GM19238 (cell line): ENCODE results near the gene TFG.

Experiments used
- DNase-seq: peaks from one replicate; pipeline ENCODE4 v3.0.0; 2011; ENCODE audit warnings: low spot score; ENCODE audit not compliant: insufficient read length

The TFG gene

DNA sequence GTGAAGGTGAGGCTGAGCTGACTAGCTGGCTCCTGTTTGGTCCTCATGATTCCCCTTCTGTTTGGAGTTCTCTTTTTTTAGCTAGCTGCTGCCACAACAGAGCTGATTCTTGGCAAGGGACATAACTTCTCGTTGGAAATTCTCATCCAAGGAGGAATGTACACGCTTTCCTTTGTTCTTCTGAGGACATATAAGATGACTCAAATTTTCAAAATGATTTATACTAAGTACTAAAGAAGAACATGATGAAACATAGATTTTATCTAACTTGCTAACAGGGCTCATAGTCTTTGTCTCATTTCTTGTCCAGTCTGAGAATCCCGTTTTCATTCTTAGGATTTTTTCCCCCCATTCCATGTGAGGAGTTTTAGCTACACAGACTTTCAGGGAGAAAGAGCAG lies 2.9 kb upstream of the TFG start:
- DNase-seq, result no peak

- no peak for DNase-seq
Measured at GRCh38 chr3:100708644-100708988, 678 bp upstream of the TFG start.

- DNase-seq, result peak; percentile 4
Measured at GRCh38 chr3:100709842-100710260, 557 bp downstream of the TFG start.

DNA sequence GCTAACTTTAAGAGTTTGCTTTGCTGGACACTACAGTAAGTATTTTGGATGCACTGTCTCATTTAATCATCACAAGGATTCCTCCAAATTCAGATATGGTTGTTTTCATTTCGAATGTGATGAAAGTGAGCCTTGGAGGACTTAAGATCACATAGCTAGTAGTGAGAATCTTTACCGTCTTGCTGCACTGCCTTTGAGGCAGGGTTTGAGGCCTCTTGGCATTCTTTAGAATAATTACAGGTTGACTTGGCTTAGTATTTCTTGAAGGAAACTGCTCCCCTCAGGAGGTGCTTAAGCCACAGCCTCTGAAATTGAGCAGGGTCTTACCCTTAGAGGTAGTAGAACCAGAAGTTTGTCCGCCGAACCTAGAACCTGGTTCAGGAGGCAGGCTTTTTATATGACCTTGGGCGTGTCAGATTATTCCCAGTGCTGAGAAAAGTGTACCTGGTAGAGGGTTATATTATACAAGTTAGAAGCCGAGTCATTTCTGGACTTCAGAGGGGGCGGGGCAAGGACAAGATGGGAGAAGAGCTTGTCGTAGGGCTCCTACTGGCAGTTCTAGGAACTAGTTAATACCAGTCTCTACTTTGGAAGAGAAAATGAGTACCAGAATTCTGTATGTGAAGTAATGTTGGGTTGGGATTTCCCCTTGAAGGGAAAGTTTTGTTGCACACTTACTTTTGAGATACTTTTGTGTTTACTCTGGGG lies 1.1 kb downstream of the TFG start:
- peak; percentile 45 for DNase-seq

DNA sequence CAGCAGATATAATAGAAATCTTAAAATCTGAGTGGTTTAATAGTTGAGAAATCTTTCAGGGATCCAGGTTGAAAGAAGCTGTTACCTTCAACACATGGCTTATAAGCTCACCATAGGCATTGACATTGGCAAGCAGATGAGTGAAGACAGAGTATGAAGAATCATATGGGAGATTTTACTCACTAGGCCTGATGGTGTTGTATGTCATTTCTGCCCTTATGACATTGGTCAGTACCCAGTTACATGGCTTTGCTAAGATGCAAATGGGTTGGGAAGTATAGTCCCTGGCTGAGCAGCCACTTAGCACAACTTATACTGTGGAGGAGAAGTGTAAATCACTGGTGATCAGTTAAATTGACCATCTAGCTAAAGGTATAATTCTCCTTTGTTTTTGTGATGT lies 5.9 kb downstream of the TFG start:
- DNase-seq, result no peak

DNA sequence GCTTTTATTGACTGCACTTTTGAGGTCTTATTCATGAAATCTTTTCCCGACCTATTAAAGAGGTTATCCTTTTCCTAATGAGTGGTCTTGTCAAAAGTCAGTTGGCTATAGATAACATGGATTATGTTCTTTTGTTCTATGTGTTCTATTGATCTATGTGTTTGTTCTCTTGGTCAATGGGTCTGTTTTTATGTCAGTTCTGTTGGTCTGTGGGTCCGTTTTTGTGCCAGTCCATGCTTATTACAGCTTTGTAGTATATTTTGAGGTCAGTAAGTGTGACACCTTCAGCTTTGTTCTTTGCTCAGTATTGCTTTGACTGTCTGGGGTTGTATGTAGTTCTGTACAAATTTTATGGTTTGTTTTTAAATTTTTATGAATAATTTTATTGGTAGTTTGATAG lies 7.8 kb downstream of the TFG start:
- DNase-seq, result no peak

GRCh38 chr3:100717637-100718487 lies 8.6 kb downstream of the TFG start:
- DNase-seq, result no peak

GRCh38 chr3:100719136-100719535 lies 9.8 kb downstream of the TFG start:
- no peak for DNase-seq

GRCh38 chr3:100720426-100720825 lies 11.1 kb downstream of the TFG start:
- no peak for DNase-seq

DNA sequence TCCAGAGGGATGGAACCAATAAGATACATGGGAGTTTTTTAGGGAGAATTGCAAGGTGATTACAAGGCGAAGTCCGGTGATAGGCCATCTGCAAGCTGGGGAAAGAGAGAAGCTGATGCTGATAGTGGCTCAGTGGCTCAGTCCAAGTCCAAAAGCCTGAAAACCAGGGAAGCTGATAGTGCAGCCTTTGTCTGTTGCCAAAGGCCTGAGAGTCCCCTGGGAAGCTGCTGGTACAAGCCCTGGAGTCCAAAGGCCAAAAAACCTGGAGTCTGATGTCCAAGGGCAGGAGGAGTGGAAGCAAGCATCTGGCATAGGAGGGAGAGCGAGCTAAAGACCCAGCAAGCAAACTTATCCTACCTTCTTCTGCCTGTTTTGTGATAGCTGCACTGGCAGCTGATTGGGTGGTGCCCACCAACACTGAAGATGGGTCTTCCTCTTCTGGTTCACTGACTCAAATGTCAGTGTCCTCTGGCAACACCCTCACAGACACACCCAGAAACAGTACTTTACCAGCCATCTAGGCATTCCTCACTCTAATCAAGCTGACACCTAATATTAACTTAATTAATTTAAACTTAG lies 16.7 kb downstream of the TFG start:
- no peak for DNase-seq

- no peak for DNase-seq
Measured at GRCh38 chr3:100726706-100727105, 17.4 kb downstream of the TFG start.

- DNase-seq, result no peak
Measured at GRCh38 chr3:100730524-100730923, 21.2 kb downstream of the TFG start.

- DNase-seq, result no peak
Measured at GRCh38 chr3:100732435-100732834, 23.1 kb downstream of the TFG start.

GRCh38 chr3:100737334-100737733 lies 28.0 kb downstream of the TFG start:
- DNase-seq, result no peak

GRCh38 chr3:100740207-100740606 lies 30.9 kb downstream of the TFG start:
- no peak for DNase-seq

GRCh38 chr3:100743535-100743934 lies 34.2 kb downstream of the TFG start:
- DNase-seq, result no peak

DNA sequence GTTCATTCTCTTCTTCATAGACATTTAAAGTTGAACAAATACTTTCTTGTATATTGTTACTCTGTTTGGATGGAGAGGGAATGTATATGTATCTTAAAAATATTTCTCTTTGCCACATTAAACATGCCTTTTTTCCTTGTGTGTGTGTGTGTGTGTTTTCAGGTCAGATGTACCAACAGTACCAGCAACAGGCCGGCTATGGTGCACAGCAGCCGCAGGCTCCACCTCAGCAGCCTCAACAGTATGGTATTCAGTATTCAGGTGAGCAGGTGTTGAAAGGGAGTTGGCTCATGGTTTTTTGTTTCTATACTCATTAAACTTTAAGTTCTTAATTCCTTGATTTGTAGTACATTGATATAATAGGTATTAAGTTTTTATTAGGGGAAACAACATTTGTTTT lies 35.4 kb downstream of the TFG start:
- DNase-seq, result no peak

DNA sequence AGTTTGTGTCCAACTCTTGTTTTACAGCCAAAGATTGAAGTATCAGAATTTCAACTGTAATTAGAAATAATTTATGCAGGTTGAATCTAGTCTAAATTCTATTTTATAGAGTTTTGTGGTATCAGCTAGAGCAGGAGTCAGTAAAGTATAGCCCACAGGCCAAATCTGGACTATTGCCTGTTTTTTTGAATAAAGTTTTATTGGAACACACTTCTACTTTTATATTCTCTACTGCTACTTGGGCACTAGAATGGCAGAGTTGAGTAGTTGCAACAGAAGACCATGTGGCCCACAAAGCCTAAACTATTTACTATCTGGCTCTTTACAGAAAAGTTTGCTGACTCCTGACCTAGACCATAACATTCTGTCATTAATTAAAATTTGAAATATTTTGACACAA lies 36.3 kb downstream of the TFG start:
- DNase-seq, result no peak

DNA sequence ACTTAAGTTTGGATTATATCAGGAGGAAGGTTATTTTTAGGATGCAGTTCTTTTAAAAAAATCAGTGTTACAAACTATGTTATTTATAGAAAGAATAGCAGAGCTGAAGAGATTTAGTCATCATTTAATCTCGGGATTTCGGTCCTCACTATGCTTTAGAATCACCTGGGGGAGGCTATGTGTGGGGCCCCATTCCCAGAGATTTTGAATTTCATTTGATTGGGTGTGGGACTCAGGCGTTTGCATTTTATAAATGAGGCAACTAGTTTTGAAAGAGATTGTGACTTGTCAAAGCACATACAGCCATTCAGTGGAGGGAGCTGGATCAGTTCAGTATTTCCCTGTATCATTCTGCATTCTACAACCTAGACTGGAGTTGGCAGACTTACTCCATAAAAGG lies 36.8 kb downstream of the TFG start:
- DNase-seq, result no peak

DNA sequence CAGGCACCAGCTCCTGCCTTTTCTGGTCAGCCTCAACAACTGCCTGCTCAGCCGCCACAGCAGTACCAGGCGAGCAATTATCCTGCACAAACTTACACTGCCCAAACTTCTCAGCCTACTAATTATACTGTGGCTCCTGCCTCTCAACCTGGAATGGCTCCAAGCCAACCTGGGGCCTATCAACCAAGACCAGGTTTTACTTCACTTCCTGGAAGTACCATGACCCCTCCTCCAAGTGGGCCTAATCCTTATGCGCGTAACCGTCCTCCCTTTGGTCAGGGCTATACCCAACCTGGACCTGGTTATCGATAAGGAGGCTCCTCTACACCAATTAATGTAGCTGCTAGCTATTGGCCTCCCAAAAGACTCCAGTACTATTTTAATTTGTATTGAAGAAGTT lies 38.9 kb downstream of the TFG start:
- no peak for DNase-seq

- DNase-seq, result no peak
Measured at GRCh38 chr3:100748967-100749366, 39.7 kb downstream of the TFG start.

DNA sequence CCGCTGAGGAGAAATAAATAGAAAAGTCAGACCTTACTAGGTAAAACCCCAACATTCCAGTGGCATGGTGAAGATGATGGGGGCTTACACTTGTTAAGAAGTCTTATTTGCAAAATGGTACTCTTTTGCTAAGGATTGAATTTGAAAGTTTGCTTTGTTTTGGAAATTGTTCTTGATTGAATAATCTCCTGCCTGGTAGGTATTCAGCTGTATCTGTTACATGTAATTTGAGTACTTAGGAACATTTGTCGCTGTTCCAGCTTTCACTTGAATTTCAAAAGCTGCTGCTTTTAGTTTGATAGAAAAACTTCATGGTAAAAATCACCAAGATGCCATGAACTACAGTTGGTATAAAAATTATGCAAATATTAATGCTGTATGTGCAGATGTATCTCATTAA lies 44.6 kb downstream of the TFG start:
- DNase-seq, result no peak
